WTC11 (cell line): Measurements from ENCODE around the gene ZNF853. TPM values are rescaled to one million over a fixed set of nuclear protein-coding genes. Genes with fewer than 3 reads are reported as not detected.

ENCODE experiments used
- ATAC-seq: fragments of 200-7000 bp; cut with Tn5 transposase; 2 replicates; pipeline ENCODE4 v1.10.0; 2021; ENCODE audit warnings: mild to moderate bottlenecking, moderate library complexity
- CTCF ChIA-PET: fragments of 300-600 bp; sonication (Branson Sonifier 250); formaldehyde crosslinking; loops from one replicate; lab custom pipeline; 2021; ENCODE audit warnings: antibody characterized with exemption; lab: Charles Lee
- POLR2A ChIA-PET: fragments of 350-600 bp; sonication (Branson Sonifier 250); formaldehyde crosslinking; loops from one replicate; lab custom pipeline; 2021; ENCODE audit warnings: antibody characterized with exemption; lab: Charles Lee
- DNase-seq: peaks from one replicate; pipeline ENCODE4 v3.0.0; 2021; ENCODE audit warnings: low spot score
- H3K27ac Mint-ChIP-seq: 2 replicates; pipeline ENCODE4 v1.8.0; 2021; ENCODE audit warnings: mixed read lengths
- H3K27me3 Mint-ChIP-seq: 2 replicates; pipeline ENCODE4 v1.8.0; 2021; ENCODE audit warnings: low read depth, mild to moderate bottlenecking, moderate library complexity, mixed read lengths
- H3K36me3 Mint-ChIP-seq: 2 replicates; pipeline ENCODE4 v1.8.0; 2021; ENCODE audit warnings: mixed read lengths
- H3K4me1 Mint-ChIP-seq: 2 replicates; pipeline ENCODE4 v1.8.0; 2022; ENCODE audit warnings: mixed read lengths
- H3K4me3 Mint-ChIP-seq: 2 replicates; pipeline ENCODE4 v1.8.0; 2021; ENCODE audit warnings: mild to moderate bottlenecking, moderate library complexity, mixed read lengths
- H3K9me3 Mint-ChIP-seq: 2 replicates; pipeline ENCODE4 v1.8.0; 2021; ENCODE audit warnings: mixed read lengths
- ATF2 ChIP-seq: sonication (generic); formaldehyde crosslinking; IDR thresholded peaks from 2 replicates; pipeline ENCODE4 v1.8.1; 2022; ENCODE audit warnings: low read depth, missing genetic modification reagents, borderline replicate concordance
- ATF6 ChIP-seq: sonication (generic); formaldehyde crosslinking; IDR thresholded peaks from 2 replicates; pipeline ENCODE4 v1.8.1; 2023; ENCODE audit warnings: mild to moderate bottlenecking, missing genetic modification reagents
- CDX4 ChIP-seq: fragments of 250-450 bp; sonication (Bioruptor Pico); IDR thresholded peaks from 2 replicates; pipeline ENCODE4 v1.9.0; 2021; ENCODE audit warnings: moderate library complexity, mild to moderate bottlenecking, inconsistent platforms, borderline replicate concordance
- CREB1 ChIP-seq: sonication (generic); formaldehyde crosslinking; IDR thresholded peaks from 2 replicates; pipeline ENCODE4 v1.8.0; 2023; ENCODE audit warnings: mild to moderate bottlenecking, missing genetic modification reagents
- CREM ChIP-seq: sonication (generic); formaldehyde crosslinking; IDR thresholded peaks from 2 replicates; pipeline ENCODE4 v1.8.1; 2022; ENCODE audit warnings: mild to moderate bottlenecking, missing genetic modification reagents, moderate library complexity
- FOXK1 ChIP-seq: sonication (generic); formaldehyde crosslinking; IDR thresholded peaks from 2 replicates; pipeline ENCODE4 v1.8.0; 2022; ENCODE audit warnings: mild to moderate bottlenecking, moderate library complexity, missing genetic modification reagents
- FOXP1 ChIP-seq: sonication (generic); formaldehyde crosslinking; IDR thresholded peaks from 2 replicates; pipeline ENCODE4 v1.8.0; 2022; ENCODE audit warnings: missing genetic modification reagents, mild to moderate bottlenecking, moderate library complexity, borderline replicate concordance
- GRHL2 ChIP-seq: fragments of 250-450 bp; sonication (Bioruptor Pico); IDR thresholded peaks from 2 replicates; pipeline ENCODE4 v1.8.0; 2022; ENCODE audit warnings: mild to moderate bottlenecking, moderate library complexity; ENCODE audit not compliant: insufficient replicate concordance, severe bottlenecking
- GTF2I ChIP-seq: fragments of 250-450 bp; sonication (Bioruptor Pico); conservative IDR thresholded peaks from 2 replicates; pipeline ENCODE4 v1.4.0; 2021; ENCODE audit warnings: mild to moderate bottlenecking
- HMGA2 ChIP-seq: fragments of 250-450 bp; sonication (Bioruptor Pico); IDR thresholded peaks from 2 replicates; pipeline ENCODE4 v1.4.0; 2021; ENCODE audit warnings: mild to moderate bottlenecking, moderate library complexity
- NR1H2 ChIP-seq: sonication (generic); formaldehyde crosslinking; IDR thresholded peaks from 2 replicates; pipeline ENCODE4 v1.9.0; 2021; ENCODE audit warnings: mild to moderate bottlenecking, moderate library complexity, missing genetic modification reagents
- PRDM15 ChIP-seq: sonication (generic); formaldehyde crosslinking; IDR thresholded peaks from 2 replicates; pipeline ENCODE4 v1.8.0; 2022; ENCODE audit warnings: missing genetic modification reagents
- PREB ChIP-seq: sonication (generic); formaldehyde crosslinking; IDR thresholded peaks from 2 replicates; pipeline ENCODE4 v1.8.1; 2022; ENCODE audit warnings: mild to moderate bottlenecking, missing genetic modification reagents, moderate library complexity, borderline replicate concordance
- RELA ChIP-seq: sonication (generic); formaldehyde crosslinking; IDR thresholded peaks from 2 replicates; pipeline ENCODE4 v1.8.1; 2022; ENCODE audit warnings: missing genetic modification reagents, mild to moderate bottlenecking, borderline replicate concordance
- SOX15 ChIP-seq: fragments of 250-450 bp; sonication (Bioruptor Pico); IDR thresholded peaks from 2 replicates; pipeline ENCODE4 v1.9.0; 2021; ENCODE audit warnings: mild to moderate bottlenecking
- TCF7 ChIP-seq: sonication (generic); formaldehyde crosslinking; IDR thresholded peaks from 2 replicates; pipeline ENCODE4 v1.8.0; 2022; ENCODE audit warnings: mild to moderate bottlenecking, low read depth, missing genetic modification reagents, moderate library complexity
- TP53 ChIP-seq: sonication (generic); formaldehyde crosslinking; IDR thresholded peaks from 2 replicates; pipeline ENCODE4 v1.8.1; 2023; ENCODE audit warnings: mild to moderate bottlenecking, missing genetic modification reagents
- ZNF425 ChIP-seq: fragments of 250-450 bp; sonication (Bioruptor Pico); conservative IDR thresholded peaks from 2 replicates; pipeline ENCODE4 v1.9.0; 2021; ENCODE audit warnings: mild to moderate bottlenecking
- ZNF532 ChIP-seq: fragments of 250-450 bp; sonication (Bioruptor Pico); IDR thresholded peaks from 2 replicates; pipeline ENCODE4 v1.9.0; 2021; ENCODE audit warnings: mild to moderate bottlenecking, borderline replicate concordance
- total RNA-seq: library from RNA; stranded (reverse); gene quantifications from 3 replicates; pipeline ENCODE4 v1.2.3, GENCODE V29; 2021

Gene ZNF853
- total RNA-seq, 1 experiment from 2014 or later: 7.7 TPM

- TF ChIP-seq FOXP1 (CRISPR knock-in tag) (no peak), CDX4 (CRISPR knock-in tag) (no peak), GRHL2 (CRISPR knock-in tag) (no peak), ZNF425 (CRISPR knock-in tag) (no peak), CREM (CRISPR knock-in tag) (no peak), NR1H2 (CRISPR knock-in tag) (no peak), GTF2I (0 out of 2 replicates have a peak, but pooled peaks have one; percentile 5), HMGA2 (CRISPR knock-in tag) (no peak), ZNF532 (CRISPR knock-in tag) (no peak)
Observed at GRCh38 chr7:6578114-6579084, 37.0 kb upstream of the ZNF853 start (continued).

GRCh38 chr7:6579446-6579845, 36.0 kb upstream of the ZNF853 start:
- Mint-ChIP-seq H3K36me3 (peaks cover 38% of the 10 kb centered on the region), H3K27ac (no peak overlapping the region; the same call in 1 of the 2 replicates), H3K4me3 (peak overlapping the region; percentile 85; the same call in 1 of the 2 replicates), H3K27me3 (no peaks in the 10 kb centered on the region), H3K9me3 (no peaks in the 10 kb centered on the region), H3K4me1 (no peaks in the 10 kb centered on the region)
- DNase-seq: no peak
- ATAC-seq: peak; percentile 56
- ChIA-PET CTCF (no interaction called here), POLR2A (no interaction called here)
- TF ChIP-seq FOXK1 (CRISPR knock-in tag): no peak
- no peak for TF ChIP-seq PREB (CRISPR knock-in tag)
- TF ChIP-seq PRDM15 (CRISPR knock-in tag): no peak
- TF ChIP-seq NR1H2 (CRISPR knock-in tag): no peak
- TF ChIP-seq ATF6 (CRISPR knock-in tag): no peak
- no peak for TF ChIP-seq RELA
- TF ChIP-seq ATF2 (CRISPR knock-in tag): no peak
- no peak for TF ChIP-seq CREB1 (CRISPR knock-in tag)
- no peak for TF ChIP-seq TCF7
- TF ChIP-seq SOX15 (CRISPR knock-in tag): no peak
- no peak for TF ChIP-seq TP53
